Right renal cortex interstitium (tissue), 3 donors: Measurements from ENCODE around the gene IL10. TPM values are rescaled to one million over a fixed set of nuclear protein-coding genes. Genes with fewer than 3 reads are reported as not detected.

Experiments
- DNase-seq, 3 donors: peaks; one replicate each; pipeline ENCODE4 v3.0.0-alpha.2; 2013; ENCODE audit warnings: low read depth in 3 of 3, low spot score in 2 of 3
- polyA plus RNA-seq, 3 donors: library from polyadenylated mRNA; unstranded; fragments of 120-200 nt; gene quantifications; one replicate each; pipeline ENCODE4 v1.2.1, GENCODE V29; 2013; ENCODE audit not compliant: insufficient read length in 3 of 3

IL10 gene
- under 1 TPM; 0.19 to 0.33 (median 0.27) TPM for polyA plus RNA-seq

- no peak for DNase-seq
Measured at GRCh38 chr1:206772243-206772937, at the start of gene IL10. Gene IL10, minus strand, starts transcription at chr1:206772494. Its CDS starts 59 bp downstream, at chr1:206772435.

- no peak for DNase-seq
Measured at GRCh38 chr1:206821493-206821892, 49.2 kb upstream of the IL10 start.

- no peak for DNase-seq
Measured at GRCh38 chr1:206816390-206817287, 44.3 kb upstream of the IL10 start.

GRCh38 chr1:206814716-206815341 is 42.5 kb upstream of the IL10 start:
- DNase-seq = no peak

- no peak for DNase-seq
Measured at GRCh38 chr1:206812471-206812870, 40.2 kb upstream of the IL10 start.

GRCh38 chr1:206809504-206810084 is 37.3 kb upstream of the IL10 start:
- no peak for DNase-seq

GRCh38 chr1:206808615-206809014 is 36.3 kb upstream of the IL10 start:
- no peak for DNase-seq

GRCh38 chr1:206805357-206805756 is 33.1 kb upstream of the IL10 start:
- no peak for DNase-seq

- no peak for DNase-seq
Measured at GRCh38 chr1:206804156-206804737, 32.0 kb upstream of the IL10 start.

- DNase-seq = no peak
Measured at GRCh38 chr1:206803221-206803730, 31.0 kb upstream of the IL10 start.

GRCh38 chr1:206802401-206802800 is 30.1 kb upstream of the IL10 start:
- DNase-seq = no peak

- DNase-seq = no peak
Measured at GRCh38 chr1:206801467-206801866, 29.2 kb upstream of the IL10 start.

- no peak for DNase-seq
Measured at GRCh38 chr1:206800891-206801290, 28.6 kb upstream of the IL10 start.

- no peak for DNase-seq
Measured at GRCh38 chr1:206800411-206800810, 28.1 kb upstream of the IL10 start.

- no peak for DNase-seq
Measured at GRCh38 chr1:206799311-206799710, 27.0 kb upstream of the IL10 start.

- DNase-seq = no peak
Measured at GRCh38 chr1:206798384-206798996, 26.2 kb upstream of the IL10 start.

- DNase-seq = no peak
Measured at GRCh38 chr1:206797534-206798383, 25.5 kb upstream of the IL10 start.

- no peak for DNase-seq
Measured at GRCh38 chr1:206796981-206797402, 24.7 kb upstream of the IL10 start.

- no peak for DNase-seq
Measured at GRCh38 chr1:206796116-206796515, 23.8 kb upstream of the IL10 start.
